HG02970 (cell line): ENCODE results near the gene AKIP1.
"Not testable (repeated sequence)": the region's sequence is repeated elsewhere in the genome, so short reads cannot be mapped to it uniquely, and the experiment has no call there.

Experiments used
- ATAC-seq: cut with Tn5 transposase; IDR thresholded peaks from one replicate; pipeline ENCODE4 v1.9.1; 2021; ENCODE audit warnings: mild to moderate bottlenecking, moderate library complexity, moderate number of reproducible peaks; ENCODE audit not compliant: unreplicated experiment, low FRiP score

The AKIP1 gene

DNA sequence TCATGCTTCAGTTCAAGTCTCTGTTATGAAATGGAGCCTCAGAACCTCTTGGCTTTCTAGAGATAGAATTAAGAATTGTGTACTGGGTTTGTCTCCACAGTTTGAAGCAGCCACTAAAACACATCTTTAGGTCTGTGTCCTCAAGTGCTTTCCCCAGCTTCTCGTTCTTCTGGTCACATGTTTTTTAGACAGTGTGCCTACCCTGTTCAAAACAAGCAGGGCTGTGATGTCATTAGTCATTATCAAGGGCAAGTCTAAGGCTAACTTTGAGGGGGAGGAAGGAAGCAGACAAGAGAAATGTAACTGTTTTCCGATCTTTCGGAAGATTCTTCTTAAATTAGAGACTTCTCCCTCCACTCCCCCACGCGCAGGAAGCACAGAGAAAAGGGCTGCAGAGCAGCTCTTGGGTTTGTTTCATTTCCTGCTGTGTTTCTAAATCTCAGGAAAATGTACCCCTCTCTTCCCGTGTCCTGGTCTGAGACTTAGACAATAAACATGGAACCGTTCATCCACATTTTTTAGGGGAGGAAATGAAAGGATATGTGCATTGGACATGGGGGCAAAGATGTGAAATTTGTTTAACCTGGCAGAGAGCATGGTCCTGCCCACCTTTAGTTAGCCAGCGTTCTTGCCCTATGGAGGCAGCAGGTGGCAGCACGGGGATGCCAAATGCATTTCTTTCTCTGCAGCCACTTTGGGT lies 3.1 kb downstream of the AKIP1 start:
- no peak for ATAC-seq

DNA sequence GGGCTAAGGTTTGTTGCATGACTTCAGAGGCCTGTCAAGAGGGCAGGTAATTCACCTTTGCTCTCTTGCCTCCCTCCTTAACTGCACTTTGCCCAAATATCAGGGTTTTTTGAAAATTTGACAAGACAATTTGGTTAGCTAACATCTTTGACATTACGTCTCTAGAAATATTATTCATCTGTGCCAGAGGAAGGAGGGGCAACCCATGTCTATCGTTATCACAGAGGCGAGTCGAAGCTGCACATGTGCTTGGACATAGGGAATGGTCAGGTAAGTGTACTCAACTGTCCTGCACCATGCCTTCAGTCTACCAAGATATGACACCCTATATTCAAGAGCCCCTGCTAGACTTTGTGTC lies 3.7 kb downstream of the AKIP1 start:
- ATAC-seq: no peak

DNA sequence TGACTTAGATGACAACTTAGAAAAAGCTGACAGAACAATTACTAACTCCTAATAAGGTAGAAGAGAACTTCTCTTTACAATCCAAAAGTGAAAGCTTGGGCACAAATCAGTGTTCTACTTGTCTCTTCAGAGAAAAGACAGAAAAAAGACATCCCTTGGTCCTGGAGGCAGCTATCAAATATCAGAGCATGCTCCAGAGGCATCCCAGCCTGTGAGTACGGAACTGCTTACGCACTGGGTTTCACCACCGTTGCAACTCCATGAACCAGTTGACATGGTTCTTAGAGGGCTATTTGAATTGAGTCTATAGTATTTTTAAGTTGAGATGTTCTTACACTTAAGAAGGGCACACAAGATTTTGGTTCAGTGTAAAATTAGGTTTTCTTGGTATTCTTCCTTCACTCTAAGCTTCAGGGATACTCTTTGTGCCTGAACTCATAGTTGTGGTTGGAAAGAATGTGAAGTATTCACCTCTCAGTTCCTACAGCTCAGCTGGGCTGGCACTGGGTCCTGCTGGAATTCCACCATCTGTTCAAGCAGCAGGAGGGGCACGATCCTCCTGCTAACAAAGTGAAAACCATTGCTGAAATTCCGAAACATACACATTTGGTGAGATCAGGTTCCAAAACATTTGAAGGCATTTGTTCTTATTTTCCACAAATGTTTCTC lies 6.3 kb downstream of the AKIP1 start:
- ATAC-seq: no peak

DNA sequence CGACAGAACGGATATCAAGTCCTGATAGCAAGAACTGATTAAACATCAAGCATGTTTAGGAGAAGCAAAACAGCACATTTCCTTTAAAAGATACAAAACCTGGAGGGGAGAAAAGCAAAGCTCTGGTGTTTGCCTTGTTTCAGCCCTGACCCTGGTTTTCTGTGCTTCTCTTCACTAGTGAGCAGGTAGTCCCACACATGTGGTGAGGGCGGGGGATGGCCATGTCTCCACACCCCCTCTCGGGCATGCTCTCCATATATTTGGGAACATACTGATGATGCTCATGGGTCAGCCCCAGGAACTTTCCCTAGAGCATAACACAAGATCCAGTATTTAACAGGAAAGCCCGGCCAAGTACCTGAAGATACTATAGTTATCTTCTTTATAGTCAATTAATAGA lies 11.7 kb downstream of the AKIP1 start:
- no peak for ATAC-seq

DNA sequence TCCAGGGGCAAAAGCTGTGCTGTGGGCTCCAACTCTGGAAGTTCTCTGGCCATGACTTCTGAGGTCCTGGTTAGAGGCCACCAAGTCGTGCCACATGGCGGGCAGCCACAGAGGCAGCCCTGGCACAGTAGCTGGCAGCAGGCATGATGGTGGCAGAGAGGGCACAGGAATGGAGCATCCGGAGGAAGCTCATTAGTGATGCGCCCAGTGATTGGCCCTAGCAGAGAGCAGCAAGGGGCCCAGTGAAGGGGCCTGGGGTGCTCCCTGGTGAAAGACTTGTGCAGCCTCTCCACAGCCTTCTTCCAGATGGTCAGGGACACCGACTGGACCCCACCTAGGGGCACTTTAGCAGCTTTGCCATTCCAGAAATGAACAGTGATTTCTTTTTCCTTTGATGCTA lies 14.7 kb downstream of the AKIP1 start:
- ATAC-seq: no peak

DNA sequence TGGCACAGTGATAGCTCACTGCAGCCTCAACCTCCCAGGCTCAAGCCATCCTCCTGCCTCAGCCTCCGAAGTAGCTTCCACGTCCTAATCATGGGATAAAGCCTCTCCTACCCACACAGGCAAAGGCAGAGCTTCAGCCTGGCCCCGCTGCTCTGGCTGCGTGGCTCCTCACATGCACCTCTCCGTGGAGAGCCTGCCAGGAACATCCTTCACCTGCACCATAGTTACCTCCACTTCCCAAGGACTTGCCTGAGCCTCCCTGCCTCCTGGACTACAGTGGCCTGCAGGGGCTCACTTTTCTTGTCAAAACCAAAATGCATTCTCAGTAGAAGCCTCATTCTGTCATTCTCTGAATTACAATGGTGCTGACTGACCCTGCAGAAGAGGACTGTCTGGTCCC lies 15.2 kb downstream of the AKIP1 start:
- ATAC-seq: no peak

DNA sequence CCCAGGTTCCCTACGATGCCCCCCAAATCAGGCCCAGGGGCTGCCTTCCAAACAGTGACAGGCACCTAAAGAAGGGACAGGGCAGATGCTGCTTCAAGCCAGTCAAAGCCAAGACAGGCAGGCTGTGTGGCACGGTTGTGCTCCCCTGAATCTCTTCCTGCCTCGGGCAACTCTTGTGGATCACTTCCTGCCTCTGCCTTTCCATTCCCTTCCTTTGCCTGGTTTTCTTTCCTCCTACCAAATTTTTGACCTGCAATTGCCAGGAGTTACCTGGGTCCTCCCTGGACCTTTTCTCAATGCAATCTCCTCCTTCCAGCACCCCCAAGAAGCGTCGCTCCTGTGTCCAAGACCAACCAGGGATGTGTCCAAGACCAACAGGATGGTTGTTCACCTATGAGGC lies 16.2 kb downstream of the AKIP1 start:
- ATAC-seq: no peak

DNA sequence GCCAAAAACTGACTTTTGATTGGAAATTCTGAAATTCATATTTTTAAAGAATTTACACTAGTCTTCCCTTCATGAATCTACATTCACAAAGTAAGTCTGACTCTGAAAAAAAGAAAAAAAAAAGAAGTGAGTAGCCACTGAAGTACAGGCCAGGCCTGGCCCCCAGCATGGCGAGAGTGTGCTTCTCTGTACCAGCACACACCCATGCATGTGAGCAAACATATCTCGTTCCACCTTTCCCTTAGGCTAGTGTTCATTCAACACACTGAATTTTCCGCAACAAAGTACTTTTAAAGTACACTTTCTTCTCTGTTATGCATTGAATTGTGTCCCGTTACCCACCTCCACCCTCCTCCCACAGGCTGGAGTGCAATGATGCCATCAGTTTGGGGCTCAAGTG lies 17.2 kb downstream of the AKIP1 start:
- no peak for ATAC-seq

DNA sequence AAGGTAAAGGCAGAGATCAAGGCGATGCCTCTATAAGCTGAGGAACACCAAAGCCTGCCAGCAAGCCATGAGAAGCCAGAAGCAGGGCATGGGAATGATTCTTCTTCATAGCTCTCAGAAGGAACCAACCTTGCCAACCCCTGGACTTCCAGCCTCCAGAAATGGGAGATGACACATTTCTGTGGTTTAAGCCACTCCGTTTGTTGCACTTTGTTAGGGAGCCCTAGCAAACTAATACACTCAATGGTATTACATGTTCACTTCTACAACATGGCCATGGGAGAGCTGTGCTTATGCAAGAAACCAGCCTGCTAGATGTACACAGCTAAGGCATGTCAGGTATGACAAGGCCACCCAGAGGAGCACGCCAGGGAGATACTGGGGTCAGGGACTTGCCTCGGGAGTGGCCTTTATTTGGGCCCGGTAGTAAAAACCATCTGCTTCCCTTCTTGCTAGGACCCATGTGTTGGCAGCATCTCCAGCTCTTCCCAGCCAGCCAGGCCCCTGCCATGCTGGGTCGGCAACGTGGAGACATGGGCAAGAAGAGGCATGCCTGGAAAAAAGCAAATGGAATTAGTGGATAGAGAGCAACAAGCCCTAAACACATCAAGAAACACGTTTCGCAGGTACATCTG lies 18.1 kb downstream of the AKIP1 start:
- no peak for ATAC-seq

DNA sequence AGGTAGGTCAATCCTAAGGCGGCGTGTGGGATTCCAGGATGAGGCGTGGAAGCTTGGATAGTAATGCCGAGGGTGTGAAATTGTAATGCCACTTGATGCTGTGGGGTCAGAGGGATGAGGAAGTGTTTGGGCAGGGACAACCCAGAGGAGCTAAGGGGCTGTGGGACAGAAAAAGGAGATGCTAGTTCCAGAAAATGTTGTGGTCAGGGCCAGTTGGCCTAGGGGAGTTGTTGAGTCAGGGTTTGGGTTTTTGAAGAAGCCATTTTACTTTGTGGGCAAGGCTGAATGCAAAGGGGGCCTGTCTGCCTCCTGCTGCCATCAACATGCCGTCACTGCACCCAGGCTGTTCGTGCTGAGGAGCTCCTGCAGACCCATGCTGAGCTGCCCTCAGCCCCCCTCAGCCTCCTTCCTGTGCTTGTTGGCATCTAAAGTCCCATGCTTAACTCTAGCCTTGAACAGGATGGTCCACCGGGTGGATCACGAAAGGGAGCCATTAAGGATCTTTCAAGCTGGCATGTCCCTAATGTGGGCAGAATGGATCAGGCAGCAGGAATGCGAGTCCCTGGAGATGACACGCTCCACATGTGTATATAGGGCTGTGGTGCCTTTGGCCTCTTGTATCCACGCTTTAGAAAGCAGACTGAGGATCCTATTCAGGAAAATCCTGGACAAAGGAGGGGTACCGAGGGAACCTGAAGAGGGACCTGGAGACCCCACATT lies 19.6 kb downstream of the AKIP1 start:
- no peak for ATAC-seq

DNA sequence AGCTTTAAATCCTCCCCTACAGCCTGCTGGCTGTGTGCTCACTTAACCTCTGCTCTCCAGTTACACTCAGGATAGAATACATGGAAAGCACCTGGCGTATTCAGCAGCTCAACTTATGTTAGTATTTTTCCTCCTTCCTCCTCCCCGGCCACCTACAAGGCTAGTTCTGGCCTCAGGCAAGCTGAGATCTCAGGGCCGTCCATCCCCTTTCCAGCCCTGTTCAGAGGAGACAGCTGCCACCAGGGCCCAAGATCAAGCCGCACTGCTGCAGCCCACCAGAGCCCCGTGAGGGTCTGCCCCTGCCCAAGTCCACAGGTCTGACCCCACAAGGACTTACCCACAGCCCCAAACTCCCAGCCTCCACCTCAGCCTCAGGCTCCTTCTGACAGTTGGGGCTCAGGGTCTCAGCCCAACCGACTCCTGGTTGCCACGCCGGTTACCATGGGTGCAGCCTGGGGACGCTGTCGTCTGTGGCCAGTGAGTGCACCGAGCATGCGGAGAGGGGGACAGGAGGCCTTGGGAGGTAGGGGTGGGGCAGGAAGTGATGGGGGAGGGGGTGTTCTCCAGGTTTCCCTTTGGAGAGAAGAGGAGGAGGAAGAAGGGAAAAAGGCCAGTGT lies 21.7 kb downstream of the AKIP1 start, which contains the start of gene C11orf16:
C11orf16 (minus strand) TSS at position 384 of the 617 bp plus-strand sequence. CDS start 639 bp downstream, outside the sequence.
- ATAC-seq: no peak

DNA sequence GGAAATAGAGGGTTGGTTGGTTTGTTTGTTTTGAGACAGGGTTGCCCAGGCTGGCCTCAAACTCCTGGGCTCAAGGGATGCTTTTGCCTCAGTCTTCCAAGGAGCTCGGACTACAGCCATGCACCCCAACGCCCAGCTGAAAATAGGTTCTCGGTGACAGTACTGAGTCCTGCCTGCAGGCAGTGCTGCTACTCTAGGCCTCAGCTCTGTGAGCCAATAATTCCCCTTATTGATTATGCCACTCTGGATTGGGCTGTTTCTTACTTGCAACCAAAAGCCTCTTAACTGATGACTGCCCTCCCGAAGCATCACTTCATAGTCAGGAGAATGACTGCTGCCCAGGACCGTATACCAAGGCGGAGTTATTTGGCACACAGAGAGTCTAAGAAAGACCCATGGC lies 22.9 kb downstream of the AKIP1 start:
- no peak for ATAC-seq

DNA sequence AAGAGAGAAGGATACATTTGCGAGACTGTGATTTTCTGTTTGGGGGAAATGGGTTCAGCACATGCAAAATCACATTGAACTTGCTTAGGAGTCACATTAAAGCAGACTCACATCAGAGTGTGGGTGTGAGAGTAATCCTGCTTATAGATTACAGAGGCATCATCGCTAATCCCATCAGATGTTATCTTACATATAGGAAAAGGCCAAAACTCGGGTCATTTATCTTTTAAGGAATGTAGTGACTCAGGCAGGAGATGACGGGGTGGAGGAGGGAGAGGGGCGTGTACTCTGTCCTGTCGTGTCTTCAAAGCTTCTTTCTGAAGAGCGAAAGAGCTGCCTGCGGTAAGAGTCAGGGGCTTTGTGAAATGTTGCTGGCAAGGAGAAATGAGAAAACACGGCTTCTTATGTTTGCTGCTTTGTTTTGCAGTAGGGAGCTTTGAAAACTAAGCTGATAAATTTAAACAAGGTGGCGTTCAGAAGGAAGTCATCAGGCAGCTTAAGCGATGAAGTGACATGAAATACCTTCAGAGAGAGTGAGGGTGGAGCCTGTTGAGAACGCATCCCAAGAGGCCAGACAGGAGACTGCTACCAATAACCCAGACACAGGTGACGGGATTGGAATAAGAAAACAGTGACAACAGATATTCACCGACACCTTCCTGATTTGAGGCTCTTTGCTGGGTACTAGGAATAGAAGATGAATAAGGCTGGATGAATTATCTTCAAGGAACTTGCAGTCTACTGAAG lies 23.9 kb downstream of the AKIP1 start:
- no peak for ATAC-seq

DNA sequence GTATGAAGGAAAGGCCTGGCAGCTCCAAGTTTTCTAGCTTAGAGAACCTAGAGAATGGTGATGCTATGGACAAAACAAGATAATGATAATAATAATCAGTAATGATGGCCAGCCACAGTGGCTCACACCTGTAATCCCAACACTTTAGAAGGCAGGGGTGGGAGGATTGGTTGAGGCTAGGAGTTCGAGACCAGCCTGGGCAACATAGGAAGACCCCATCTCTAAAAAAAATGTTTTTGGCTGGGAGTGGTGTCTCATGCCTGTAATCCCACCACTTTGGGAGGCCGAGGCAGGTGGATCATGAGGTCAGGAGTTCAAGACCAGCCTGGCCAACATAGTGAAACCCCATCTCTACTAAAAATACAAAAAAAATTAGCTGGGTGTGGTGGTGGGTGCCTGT lies 24.8 kb downstream of the AKIP1 start:
- ATAC-seq: not testable (repeated sequence)

DNA sequence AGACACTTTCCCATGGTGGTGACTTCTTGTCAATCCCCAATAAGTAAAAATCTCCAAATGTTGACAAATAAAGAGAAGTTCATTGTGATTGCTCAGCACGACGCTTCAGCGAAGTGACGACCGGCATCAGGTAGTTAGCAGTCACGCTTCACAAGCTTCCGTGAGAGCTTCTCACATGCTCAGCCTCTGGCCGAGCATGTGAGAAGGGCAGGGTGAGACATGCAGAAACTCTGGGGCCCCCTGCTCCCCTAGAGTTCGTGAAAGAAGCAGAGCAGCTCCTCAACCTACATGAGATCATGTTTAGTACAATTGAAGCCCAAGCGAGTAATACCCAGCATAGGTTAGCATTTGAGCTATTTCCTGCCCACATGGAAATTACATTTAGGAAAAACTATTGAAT lies 26.2 kb downstream of the AKIP1 start:
- ATAC-seq: no peak

DNA sequence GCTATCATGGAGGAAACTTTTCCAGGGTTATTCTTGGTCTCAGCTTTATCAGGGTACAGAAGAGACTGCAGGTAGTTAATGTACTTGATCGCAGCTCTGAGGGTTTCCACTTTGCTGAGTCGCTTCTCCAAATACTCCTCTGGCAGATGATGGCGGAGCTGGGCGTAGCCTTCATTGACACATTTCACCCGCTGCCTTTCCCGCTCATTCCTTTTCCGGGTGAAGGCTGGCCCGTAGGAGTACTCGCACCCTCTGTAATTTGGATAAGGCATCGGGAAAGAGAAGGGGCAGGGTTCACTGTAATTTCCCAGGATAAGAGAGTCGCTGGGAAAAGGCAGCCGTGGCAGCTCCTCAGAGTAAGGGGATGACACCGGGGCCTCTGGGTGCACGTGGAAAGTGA lies 26.7 kb downstream of the AKIP1 start:
- no peak for ATAC-seq

DNA sequence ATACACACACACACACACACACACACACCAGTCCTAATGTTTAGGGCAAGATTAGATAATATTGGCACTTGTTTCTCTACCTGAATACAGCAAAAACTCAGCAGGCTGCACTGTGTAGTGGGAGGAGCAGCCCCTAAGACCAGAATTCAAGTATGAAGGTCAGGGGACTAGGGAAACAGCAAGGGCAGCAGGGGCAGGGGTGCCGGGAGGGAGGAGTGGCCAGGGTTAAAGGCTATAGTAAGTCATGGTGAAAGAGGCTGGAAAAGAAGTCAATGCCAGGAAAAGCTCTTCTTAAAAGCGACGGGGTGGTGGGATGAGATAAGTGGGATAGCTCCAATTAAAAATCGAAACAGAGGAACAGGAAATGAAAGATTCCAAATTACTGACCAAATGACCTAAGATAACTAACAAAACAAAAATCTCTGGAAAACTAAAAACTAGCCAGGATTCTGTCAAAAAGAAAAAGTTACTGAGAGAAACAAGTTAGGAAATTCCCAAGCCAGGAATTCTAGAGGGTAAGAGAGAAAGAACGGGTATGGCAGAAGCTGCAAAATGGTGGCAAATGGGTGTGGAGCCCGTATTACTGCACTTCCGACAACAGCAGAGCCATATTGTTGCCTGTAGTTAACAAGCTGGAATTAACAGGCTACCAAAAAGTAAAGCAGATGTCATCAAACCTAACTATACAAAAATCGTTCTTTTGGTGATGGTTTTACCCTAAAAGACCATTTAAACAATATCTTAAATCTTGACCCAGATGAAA lies 30.5 kb downstream of the AKIP1 start:
- no peak for ATAC-seq

DNA sequence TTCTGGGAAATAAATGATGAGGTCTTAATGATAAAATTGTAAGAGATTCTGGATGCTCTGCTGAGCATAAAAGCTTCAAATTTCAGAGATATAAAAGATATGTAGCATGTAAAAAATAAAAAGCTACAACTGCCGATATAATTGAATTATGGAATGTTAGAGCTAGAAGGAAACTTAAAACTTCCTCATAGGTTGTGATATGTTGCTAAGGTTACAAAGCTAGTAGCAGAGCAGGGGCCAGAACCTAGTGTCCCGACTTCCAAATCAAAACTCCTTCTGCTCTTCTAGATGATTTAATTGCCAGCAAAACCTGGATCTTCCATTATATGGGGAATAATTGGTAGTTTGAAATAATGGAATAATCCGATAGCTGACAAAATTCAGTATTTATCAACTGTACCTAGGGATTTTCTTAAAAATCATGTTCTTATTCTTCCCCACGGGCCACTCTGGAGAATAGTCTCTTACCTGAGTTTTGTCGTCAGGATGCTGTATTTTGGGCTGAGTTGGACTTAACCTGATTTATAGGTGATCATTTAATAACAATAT lies 31.6 kb downstream of the AKIP1 start, which contains the start of gene ASCL3:
ASCL3 (minus strand) TSS at position 499 of the 549 bp plus-strand sequence. CDS start 4,855 bp downstream, outside the sequence.
- no peak for ATAC-seq
